ENCODE data around the gene AKT1.
"Not testable (repeated sequence)": the region's sequence is repeated elsewhere in the genome, so short reads cannot be mapped to it uniquely, and the experiment has no call there.

The AKT1 gene

DNA sequence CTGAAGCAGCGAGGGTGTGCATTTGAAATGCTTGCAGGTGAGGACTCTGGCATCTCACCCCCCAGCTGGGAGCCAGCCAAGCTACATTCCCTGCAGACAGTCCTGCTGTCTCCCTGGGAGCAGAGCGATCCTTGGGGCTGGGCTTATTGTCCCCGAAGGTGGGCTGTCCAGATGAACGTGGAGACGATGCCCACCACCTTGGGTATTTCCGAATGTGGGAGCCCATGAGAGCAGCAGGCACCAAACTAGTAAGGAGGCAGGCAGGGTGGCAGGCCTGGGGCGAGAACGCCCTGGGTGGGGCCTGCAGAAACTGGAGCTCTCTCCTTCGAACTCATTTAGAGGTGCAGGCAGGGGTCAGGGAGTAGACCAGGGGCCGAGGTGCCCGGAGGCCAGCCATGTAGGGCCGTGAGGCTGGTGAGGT is 23.8 kb upstream of the AKT1 start:
- Histone ChIP-seq H3K27ac (no peak overlapping the region), H3K27me3 (replicated peaks) (no peaks in the 10 kb centered on the region), H3K4me3 (ENCODE audit: low read depth, low read length) (no peak overlapping the region), H3K36me3 (replicated peaks) (no peaks in the 10 kb centered on the region)
- no peak for DNase-seq
- in situ Hi-C loops (cut with HindIII; ENCODE audit: low pct_ligation_motif_present, low sequenced_read_pairs): no loop called here
- TF ChIP-seq, protein P1, sequence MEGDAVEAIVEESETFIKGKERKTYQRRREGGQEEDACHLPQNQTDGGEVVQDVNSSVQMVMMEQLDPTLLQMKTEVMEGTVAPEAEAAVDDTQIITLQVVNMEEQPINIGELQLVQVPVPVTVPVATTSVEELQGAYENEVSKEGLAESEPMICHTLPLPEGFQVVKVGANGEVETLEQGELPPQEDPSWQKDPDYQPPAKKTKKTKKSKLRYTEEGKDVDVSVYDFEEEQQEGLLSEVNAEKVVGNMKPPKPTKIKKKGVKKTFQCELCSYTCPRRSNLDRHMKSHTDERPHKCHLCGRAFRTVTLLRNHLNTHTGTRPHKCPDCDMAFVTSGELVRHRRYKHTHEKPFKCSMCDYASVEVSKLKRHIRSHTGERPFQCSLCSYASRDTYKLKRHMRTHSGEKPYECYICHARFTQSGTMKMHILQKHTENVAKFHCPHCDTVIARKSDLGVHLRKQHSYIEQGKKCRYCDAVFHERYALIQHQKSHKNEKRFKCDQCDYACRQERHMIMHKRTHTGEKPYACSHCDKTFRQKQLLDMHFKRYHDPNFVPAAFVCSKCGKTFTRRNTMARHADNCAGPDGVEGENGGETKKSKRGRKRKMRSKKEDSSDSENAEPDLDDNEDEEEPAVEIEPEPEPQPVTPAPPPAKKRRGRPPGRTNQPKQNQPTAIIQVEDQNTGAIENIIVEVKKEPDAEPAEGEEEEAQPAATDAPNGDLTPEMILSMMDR (IDR thresholded peaks at IDR 0.05; ENCODE audit: low read depth, low read length, missing control alignments): no peak

DNA sequence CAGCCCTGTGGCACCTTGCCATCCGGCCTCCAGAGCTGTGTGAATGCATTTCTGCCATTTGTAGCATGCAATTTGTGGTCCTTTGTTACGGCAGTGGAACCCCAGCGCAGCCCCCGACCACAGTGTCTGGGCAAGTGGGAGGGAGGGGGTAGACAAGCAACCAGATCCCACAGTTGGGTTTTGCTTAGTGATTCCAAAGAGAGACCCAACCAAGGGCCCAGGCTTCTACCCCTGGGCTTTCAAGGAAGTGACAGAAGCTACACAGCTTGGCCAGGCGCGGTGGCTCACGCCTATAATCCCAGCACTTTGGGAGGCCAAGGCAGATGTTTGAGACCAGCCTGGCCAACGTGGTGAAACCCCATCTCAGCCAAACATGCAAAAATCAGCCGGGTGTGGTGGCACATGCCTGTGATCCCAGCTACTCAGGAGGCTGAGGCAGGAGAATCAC is 23.2 kb upstream of the AKT1 start:
- TF ChIP-seq, protein P1 (IDR thresholded peaks at IDR 0.05; ENCODE audit: low read depth, low read length, missing control alignments): no peak
- Histone ChIP-seq H3K27me3 (replicated peaks) (no peaks in the 10 kb centered on the region), H3K27ac (no peak overlapping the region), H3K4me3 (ENCODE audit: low read depth, low read length) (no peak overlapping the region), H3K36me3 (replicated peaks) (no peaks in the 10 kb centered on the region)
- no peak for DNase-seq
- in situ Hi-C loops (cut with HindIII; ENCODE audit: low pct_ligation_motif_present, low sequenced_read_pairs): no loop called here

DNA sequence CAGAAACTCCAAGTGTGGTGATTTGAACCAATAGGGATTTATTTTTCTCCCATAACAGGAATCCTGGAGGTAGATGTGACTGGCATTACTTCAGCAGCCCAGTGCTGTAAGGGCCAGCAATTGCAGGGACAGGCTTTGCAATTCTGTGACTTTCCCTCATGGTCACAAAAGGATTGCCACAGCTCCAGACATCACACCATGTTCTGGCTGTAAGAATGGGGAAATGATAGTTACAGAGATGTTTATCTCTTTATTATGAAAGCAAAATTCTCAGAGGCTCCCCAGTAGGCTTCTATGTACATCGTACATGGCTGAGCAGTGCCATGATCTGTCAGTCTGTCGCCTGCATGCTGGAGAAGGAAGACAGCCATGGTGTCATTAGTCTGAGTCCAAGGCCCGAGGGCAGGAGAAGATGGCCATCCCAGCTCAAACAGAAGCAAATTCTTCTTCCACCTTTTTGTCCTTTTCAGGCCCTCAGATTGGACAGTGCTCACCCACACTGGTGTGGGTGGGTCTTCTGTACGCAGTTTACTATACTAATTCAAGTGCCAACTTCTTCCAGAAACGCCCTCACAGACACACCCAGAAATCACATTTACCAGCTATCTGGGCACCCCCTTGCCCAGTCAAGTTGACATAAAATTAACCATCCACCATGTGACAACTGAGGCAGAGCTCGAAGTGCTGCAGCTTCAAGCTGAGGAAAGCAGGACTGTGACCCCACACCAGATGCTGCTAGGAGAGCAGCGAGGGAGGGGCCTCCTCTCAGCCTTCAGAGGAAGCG is 22.6 kb upstream of the AKT1 start:
- in situ Hi-C loops (cut with HindIII; ENCODE audit: low pct_ligation_motif_present, low sequenced_read_pairs): no loop called here
- Histone ChIP-seq H3K4me3 (ENCODE audit: low read depth, low read length) (no peak overlapping the region), H3K27me3 (replicated peaks) (no peaks in the 10 kb centered on the region), H3K36me3 (replicated peaks) (no peaks in the 10 kb centered on the region), H3K27ac (no peak overlapping the region)
- DNase-seq: no peak
- TF ChIP-seq, protein P1 (IDR thresholded peaks at IDR 0.05; ENCODE audit: low read depth, low read length, missing control alignments): no peak

DNA sequence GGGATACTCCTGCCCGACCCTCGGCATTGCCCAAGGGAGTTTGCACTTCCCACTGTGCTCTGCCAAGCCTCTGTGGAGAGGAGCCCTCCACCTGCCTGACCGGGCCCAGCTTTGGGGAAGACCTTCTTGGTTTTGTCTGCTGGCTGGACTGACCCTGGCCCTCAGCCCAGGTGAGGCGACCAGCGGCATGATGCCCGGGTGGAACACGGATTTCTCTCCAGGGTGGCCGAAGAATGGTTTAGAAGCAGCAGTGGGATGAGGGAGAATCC is 21.0 kb upstream of the AKT1 start:
- in situ Hi-C loops (cut with HindIII; ENCODE audit: low pct_ligation_motif_present, low sequenced_read_pairs): no loop called here
- Histone ChIP-seq H3K36me3 (replicated peaks) (no peaks in the 10 kb centered on the region), H3K27ac (no peak overlapping the region), H3K4me3 (ENCODE audit: low read depth, low read length) (peak overlapping the region; percentile 78), H3K27me3 (replicated peaks) (no peaks in the 10 kb centered on the region)
- no peak for DNase-seq
- TF ChIP-seq, protein P1 (IDR thresholded peaks at IDR 0.05; ENCODE audit: low read depth, low read length, missing control alignments): no peak

DNA sequence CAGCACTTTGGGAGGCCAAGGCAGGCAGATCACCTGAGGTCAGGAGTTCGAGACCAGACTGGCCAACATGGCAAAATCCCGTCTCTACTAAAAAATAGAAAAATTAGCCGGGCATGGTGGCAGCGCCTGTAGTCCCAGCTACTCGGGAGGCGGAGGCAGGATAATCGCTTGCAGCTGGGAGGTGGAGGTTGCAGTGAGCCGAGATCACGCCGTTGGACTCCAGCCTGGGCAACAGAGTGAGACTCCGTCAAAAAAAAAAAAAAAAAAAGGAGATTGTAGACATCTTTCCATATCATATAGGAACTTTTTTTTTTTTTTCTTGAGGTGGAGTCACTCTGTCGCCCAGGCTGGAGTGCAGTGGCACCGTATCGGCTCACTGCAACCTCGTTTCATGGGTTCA is 19.2 kb upstream of the AKT1 start:
- H3K36me3 ChIP-seq (replicated peaks); DNase-seq; in situ Hi-C loops (cut with HindIII; ENCODE audit: low pct_ligation_motif_present, low sequenced_read_pairs); H3K27ac ChIP-seq; H3K27me3 ChIP-seq (replicated peaks): not testable (repeated sequence)
- H3K4me3 ChIP-seq (ENCODE audit: low read depth, low read length): peak overlapping the region; percentile 78

DNA sequence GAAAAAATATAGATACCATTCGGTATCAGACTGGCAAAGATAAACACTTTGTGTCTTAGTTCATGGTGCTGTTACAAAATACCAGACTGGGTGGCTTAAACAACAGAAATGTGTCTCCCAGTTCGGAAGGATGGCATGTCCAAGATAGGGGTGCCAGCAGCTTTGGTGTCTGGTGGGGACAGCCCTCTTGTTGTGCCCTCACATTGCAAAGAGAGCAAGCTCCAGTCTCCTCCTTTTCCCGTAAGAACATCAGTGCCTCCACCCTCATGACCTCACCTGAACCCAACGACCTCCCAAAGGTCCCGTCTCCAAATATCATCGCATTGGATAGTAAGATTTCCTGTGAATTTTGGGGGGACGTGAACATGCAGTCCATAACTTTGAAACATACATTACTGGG is 17.7 kb upstream of the AKT1 start:
- TF ChIP-seq, protein P1 (IDR thresholded peaks at IDR 0.05; ENCODE audit: low read depth, low read length, missing control alignments): no peak
- no peaks in the 10 kb centered on the region for H3K36me3 ChIP-seq (replicated peaks)
- H3K27ac ChIP-seq: no peak overlapping the region
- DNase-seq: no peak
- in situ Hi-C loops (cut with HindIII; ENCODE audit: low pct_ligation_motif_present, low sequenced_read_pairs): no loop called here
- H3K27me3 ChIP-seq (replicated peaks): no peaks in the 10 kb centered on the region
- no peak overlapping the region for H3K4me3 ChIP-seq (ENCODE audit: low read depth, low read length)

All from brain microvascular endothelial cell (primary cell).